Fibroblast of villous mesenchyme (primary cell): ENCODE results near the gene RNU7-1. TPM values are rescaled to one million over a fixed set of nuclear protein-coding genes. Genes with fewer than 3 reads are reported as not detected.
A peak's percentile ranks its signal among the peaks of the same experiment; 100 is the strongest.

Experiments
- DNase-seq: peaks from one replicate; pipeline ENCODE4 v3.0.0-alpha.2; 2010; ENCODE audit warnings: low read depth
- H3K4me3 ChIP-seq: 2 replicates; pipeline ENCODE4 v1.5.1; 2011; ENCODE audit warnings: low read depth, mild to moderate bottlenecking, low read length
- CTCF ChIP-seq: IDR thresholded peaks from 2 replicates; pipeline ENCODE4 v1.5.1; 2012; ENCODE audit warnings: low read depth, mild to moderate bottlenecking, low read length; ENCODE audit not compliant: insufficient read depth
- total RNA-seq: library from RNA; depleted of rRNA; stranded (reverse); fragments of >200 nt; gene quantifications from 2 replicates; pipeline ENCODE4 v1.2.3, GENCODE V29; 2012

Gene RNU7-1
- total RNA-seq, 1 donor = not detected

- TF ChIP-seq CTCF = no peak
- DNase-seq = no peak
- H3K4me3 ChIP-seq = no peak overlapping the region
Measured at GRCh38 chr12:6935371-6936193, 8.0 kb upstream of the RNU7-1 start.

GRCh38 chr12:6936194-6936635 is 7.4 kb upstream of the RNU7-1 start:
- DNase-seq = no peak
- H3K4me3 ChIP-seq = no peak overlapping the region
- no peak for TF ChIP-seq CTCF

DNA sequence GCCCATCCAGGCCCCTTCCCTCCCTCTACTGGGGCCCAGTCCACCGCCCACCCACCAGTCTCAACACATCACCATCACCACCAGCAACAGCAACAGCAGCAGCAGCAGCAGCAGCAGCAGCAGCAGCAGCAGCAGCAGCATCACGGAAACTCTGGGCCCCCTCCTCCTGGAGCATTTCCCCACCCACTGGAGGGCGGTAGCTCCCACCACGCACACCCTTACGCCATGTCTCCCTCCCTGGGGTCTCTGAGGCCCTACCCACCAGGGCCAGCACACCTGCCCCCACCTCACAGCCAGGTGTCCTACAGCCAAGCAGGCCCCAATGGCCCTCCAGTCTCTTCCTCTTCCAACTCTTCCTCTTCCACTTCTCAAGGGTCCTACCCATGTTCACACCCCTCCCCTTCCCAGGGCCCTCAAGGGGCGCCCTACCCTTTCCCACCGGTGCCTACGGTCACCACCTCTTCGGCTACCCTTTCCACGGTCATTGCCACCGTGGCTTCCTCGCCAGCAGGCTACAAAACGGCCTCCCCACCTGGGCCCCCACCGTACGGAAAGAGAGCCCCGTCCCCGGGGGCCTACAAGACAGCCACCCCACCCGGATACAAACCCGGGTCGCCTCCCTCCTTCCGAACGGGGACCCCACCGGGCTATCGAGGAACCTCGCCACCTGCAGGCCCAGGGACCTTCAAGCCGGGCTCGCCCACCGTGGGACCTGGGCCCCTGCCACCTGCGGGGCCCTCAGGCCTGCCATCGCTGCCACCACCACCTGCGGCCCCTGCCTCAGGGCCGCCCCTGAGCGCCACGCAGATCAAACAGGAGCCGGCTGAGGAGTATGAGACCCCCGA is 6.8 kb upstream of the RNU7-1 start:
- TF ChIP-seq CTCF = no peak
- no peak overlapping the region for H3K4me3 ChIP-seq

GRCh38 chr12:6937481-6938352 is 5.9 kb upstream of the RNU7-1 start:
- peak overlapping the region; percentile 59 for H3K4me3 ChIP-seq
- peak; percentile 82 for TF ChIP-seq CTCF
- peak; percentile 90 for DNase-seq

More for the DNA sequence above, 6.8 kb upstream of the RNU7-1 start:
- no peak for DNase-seq

- H3K4me3 ChIP-seq = peak overlapping the region; percentile 59
- no peak for DNase-seq
- TF ChIP-seq CTCF = no peak
Measured at GRCh38 chr12:6938353-6939190, 5.0 kb upstream of the RNU7-1 start.
